ENCODE data around the gene SLC5A6.
A peak's percentile ranks its signal among the peaks of the same experiment; 100 is the strongest.

Gene SLC5A6

GRCh38 chr2:27211943-27212625 is at the start of gene SLC5A6, which contains the start of gene ATRAID:
Gene SLC5A6 (minus strand): TSS chr2:27212268. CDS start chr2:27207650, 4,618 bp downstream.
Gene ATRAID (plus strand): TSS chr2:27212041. CDS start chr2:27212369, 328 bp downstream.
- DNase-seq, result peak; percentile 87

- DNase-seq, result no peak
These were observed 49.3 kb upstream of the SLC5A6 start for GRCh38 chr2:27261241-27261925.

- no peak for DNase-seq
These were observed 46.0 kb upstream of the SLC5A6 start for GRCh38 chr2:27258051-27258450.

GRCh38 chr2:27256855-27257454 is 44.9 kb upstream of the SLC5A6 start:
- DNase-seq, result no peak

GRCh38 chr2:27255660-27256059 is 43.6 kb upstream of the SLC5A6 start:
- DNase-seq, result peak; percentile 80

GRCh38 chr2:27255187-27255586 is 43.1 kb upstream of the SLC5A6 start:
- no peak for DNase-seq

- no peak for DNase-seq
These were observed 39.7 kb upstream of the SLC5A6 start for GRCh38 chr2:27251766-27252165.

- no peak for DNase-seq
These were observed 38.7 kb upstream of the SLC5A6 start for GRCh38 chr2:27250652-27251379.

GRCh38 chr2:27249891-27250651 is 38.0 kb upstream of the SLC5A6 start:
- DNase-seq, result peak; percentile 48

GRCh38 chr2:27249159-27249890 is 37.3 kb upstream of the SLC5A6 start:
- no peak for DNase-seq

- DNase-seq, result no peak
These were observed 35.8 kb upstream of the SLC5A6 start for GRCh38 chr2:27247893-27248292.

GRCh38 chr2:27245626-27246025 is 33.6 kb upstream of the SLC5A6 start:
- DNase-seq, result no peak

- DNase-seq, result no peak
These were observed 33.0 kb upstream of the SLC5A6 start for GRCh38 chr2:27245116-27245515.

GRCh38 chr2:27243391-27244130 is 31.5 kb upstream of the SLC5A6 start:
- no peak for DNase-seq

- no peak for DNase-seq
These were observed 30.5 kb upstream of the SLC5A6 start for GRCh38 chr2:27242614-27242951.

GRCh38 chr2:27241761-27242613 is 29.9 kb upstream of the SLC5A6 start:
- DNase-seq, result no peak

- DNase-seq, result no peak
These were observed 28.3 kb upstream of the SLC5A6 start for GRCh38 chr2:27240406-27240805.

- DNase-seq, result no peak
These were observed 26.9 kb upstream of the SLC5A6 start for GRCh38 chr2:27238976-27239375.

GRCh38 chr2:27237341-27237945 is 25.4 kb upstream of the SLC5A6 start:
- DNase-seq, result no peak

- DNase-seq, result no peak
These were observed 24.6 kb upstream of the SLC5A6 start for GRCh38 chr2:27236626-27237025.

Measured in HCEC 1CT (cell line).